Liver (tissue), 9 donors: ENCODE results near the gene CHD9NB. TPM values are rescaled to one million over a fixed set of nuclear protein-coding genes. Genes with fewer than 3 reads are reported as not detected.

Experiments
- DNase-seq: peaks from one replicate; pipeline ENCODE4 v3.0.0-alpha.2; 2017; ENCODE audit warnings: low spot score
- H3K27ac ChIP-seq, 2 donors: one replicate each; pipeline ENCODE4 v1.7.0; 2013; ENCODE audit warnings: inconsistent platforms in 2 of 2, low read length in 2 of 2, control low read depth in 1 of 2, low read depth in 1 of 2, mild to moderate bottlenecking in 1 of 2
- H3K27me3 ChIP-seq, 4 donors: one replicate each; pipeline versions ENCODE4 v1.6.1 to v1.7.0; 2013; ENCODE audit warnings: low read length in 3 of 4, inconsistent platforms in 1 of 4, mild to moderate bottlenecking in 1 of 4, moderate library complexity in 1 of 4; ENCODE audit not compliant: control insufficient read depth in 4 of 4, insufficient read depth in 4 of 4
- H3K36me3 ChIP-seq, 4 donors: one replicate each; pipeline versions ENCODE4 v1.6.1 to v1.7.0; 2013; ENCODE audit warnings: low read length in 3 of 4, mild to moderate bottlenecking in 3 of 4, low read depth in 1 of 4, moderate library complexity in 1 of 4; ENCODE audit not compliant: control insufficient read depth in 4 of 4, insufficient read depth in 3 of 4
- H3K4me1 ChIP-seq, 4 donors: one replicate each; pipeline versions ENCODE4 v1.6.1 to v1.7.0; 2013; ENCODE audit warnings: low read length in 3 of 4, mild to moderate bottlenecking in 3 of 4, moderate library complexity in 1 of 4; ENCODE audit not compliant: control insufficient read depth in 4 of 4, insufficient read depth in 4 of 4
- H3K4me3 ChIP-seq, 3 donors: one replicate each; pipeline versions ENCODE4 v1.6.1 to v1.7.0; 2013; ENCODE audit warnings: low read length in 3 of 3, control low read depth in 1 of 3, low read depth in 1 of 3, mild to moderate bottlenecking in 1 of 3
- H3K9ac ChIP-seq, 2 donors: one replicate each; pipeline ENCODE4 v1.7.0; 2013; ENCODE audit warnings: low read length in 2 of 2, mild to moderate bottlenecking in 2 of 2, moderate library complexity in 2 of 2, control low read depth in 1 of 2, low read depth in 1 of 2
- H3K9me3 ChIP-seq, 4 donors: one replicate each; pipeline versions ENCODE4 v1.6.1 to v1.7.0; 2013; ENCODE audit warnings: low read length in 3 of 4; ENCODE audit not compliant: control insufficient read depth in 4 of 4
- EGR1 ChIP-seq, 2 donors: IDR thresholded peaks; 2 replicates each; pipeline ENCODE4 v1.6.1; 2016 to 2018; ENCODE audit warnings: antibody characterized with exemption in 2 of 2, low read depth in 2 of 2
- FOXA2 ChIP-seq: IDR thresholded peaks from 2 replicates; pipeline ENCODE4 v1.6.1; 2016; ENCODE audit warnings: antibody characterized with exemption
- GABPA ChIP-seq, 2 donors: IDR thresholded peaks in 1 of 2; conservative IDR thresholded peaks in 1 of 2; 2 replicates each; pipeline ENCODE4 v1.6.1; 2016; ENCODE audit warnings: antibody characterized with exemption in 2 of 2, mild to moderate bottlenecking in 1 of 2, moderate library complexity in 1 of 2
- HNF4A ChIP-seq, 2 donors: conservative IDR thresholded peaks; 2 replicates each; pipeline ENCODE4 v1.6.1; 2016; ENCODE audit warnings: antibody characterized with exemption in 2 of 2, mild to moderate bottlenecking in 2 of 2
- HNF4G ChIP-seq: IDR thresholded peaks from 2 replicates; pipeline ENCODE4 v1.6.1; 2016; ENCODE audit warnings: antibody characterized with exemption
- JUND ChIP-seq, 2 donors: IDR thresholded peaks; 2 replicates each; pipeline ENCODE4 v1.6.1; 2016; ENCODE audit warnings: antibody characterized with exemption in 2 of 2
- RAD21 ChIP-seq, 2 donors: IDR thresholded peaks; 2 replicates each; pipeline ENCODE4 v1.6.1; 2016; ENCODE audit warnings: antibody characterized with exemption in 2 of 2, mild to moderate bottlenecking in 2 of 2
- RXRA ChIP-seq, 2 donors: IDR thresholded peaks; 2 replicates each; pipeline ENCODE4 v1.6.1; 2017 to 2018; ENCODE audit warnings: antibody characterized with exemption in 2 of 2, mild to moderate bottlenecking in 1 of 2
- TAF1 ChIP-seq: conservative IDR thresholded peaks from 2 replicates; pipeline ENCODE4 v1.6.1; 2016; ENCODE audit warnings: antibody characterized with exemption, mild to moderate bottlenecking
- WGBS: extraction: QIAGEN DNeasy Blood & Tissue Kit; methylation state at CpG from one replicate; pipeline ENCODE4 v1.1.7; 2013; 5-methylcytosine and 5-hydroxymethylcytosine counted together
- polyA plus RNA-seq, 2 donors: library from polyadenylated mRNA; stranded (reverse) in 1 of 2; unstranded in 1 of 2; fragments of 200-250 nt in 1 of 2; fragments of >200 nt in 1 of 2; fragmentation: Nextera tagmentation in 1 of 2; extraction: Ambion mirVana in 1 of 2; gene quantifications; one replicate each; pipeline versions ENCODE4 v1.2.1 to v1.2.3, GENCODE V29; 2013 to 2015
- total RNA-seq, 2 donors: library from RNA; depleted of rRNA; stranded (reverse); fragments of >200 nt; gene quantifications; one replicate each; pipeline ENCODE4 v1.2.3, GENCODE V29; 2014
- TF ChIP-seq, protein P1 (sequence below): IDR thresholded peaks from 2 replicates; pipeline ENCODE4 v1.6.1; 2016; ENCODE audit warnings: antibody characterized with exemption, mild to moderate bottlenecking
- TF ChIP-seq, protein P2 (sequence below): IDR thresholded peaks from 2 replicates; pipeline ENCODE4 v1.6.1; 2016; ENCODE audit warnings: antibody characterized with exemption
- donor health status: healthy.
- donor health status: healthy.
- donor health status: healthy.
- donor health status: healthy.
- donor health status: healthy.

Gene CHD9NB
- total and polyA plus RNA-seq, 4 donors, result 0.05 to 0.42 (median 0.18) TPM; not detected in 1

DNA sequence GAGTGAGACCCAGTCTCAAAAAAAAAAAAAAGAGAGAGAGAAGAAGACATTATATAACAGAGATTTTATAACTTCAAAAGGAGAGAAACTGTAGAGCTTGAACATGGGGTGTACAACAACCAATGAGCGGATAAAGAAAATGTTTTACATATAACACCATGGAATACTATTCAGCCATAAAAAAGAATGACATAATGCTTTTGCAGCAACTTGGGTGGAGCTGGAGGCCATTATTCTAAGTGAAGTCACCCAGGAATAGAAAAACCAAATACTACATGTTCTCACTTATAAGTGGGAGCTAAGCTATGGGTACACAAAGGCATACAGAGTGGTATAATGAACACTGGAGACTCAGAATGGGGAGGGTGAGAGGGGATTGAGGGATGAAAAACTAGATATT is 61.1 kb downstream of the CHD9NB start:
- Histone ChIP-seq H3K9ac (no peak overlapping the region), H3K27ac (no peak overlapping the region), H3K27me3 (no peaks in the 10 kb centered on the region), H3K36me3 (no peaks in the 10 kb centered on the region), H3K4me1 (no peaks in the 10 kb centered on the region), H3K9me3 (no peaks in the 10 kb centered on the region), H3K4me3 (no peak overlapping the region)
- no peak for TF ChIP-seq RXRA (IDR thresholded peaks at IDR 0.05)
- no peak for TF ChIP-seq HNF4G
- no peak for TF ChIP-seq RAD21 (IDR thresholded peaks at IDR 0.05)
- TF ChIP-seq, protein P1, sequence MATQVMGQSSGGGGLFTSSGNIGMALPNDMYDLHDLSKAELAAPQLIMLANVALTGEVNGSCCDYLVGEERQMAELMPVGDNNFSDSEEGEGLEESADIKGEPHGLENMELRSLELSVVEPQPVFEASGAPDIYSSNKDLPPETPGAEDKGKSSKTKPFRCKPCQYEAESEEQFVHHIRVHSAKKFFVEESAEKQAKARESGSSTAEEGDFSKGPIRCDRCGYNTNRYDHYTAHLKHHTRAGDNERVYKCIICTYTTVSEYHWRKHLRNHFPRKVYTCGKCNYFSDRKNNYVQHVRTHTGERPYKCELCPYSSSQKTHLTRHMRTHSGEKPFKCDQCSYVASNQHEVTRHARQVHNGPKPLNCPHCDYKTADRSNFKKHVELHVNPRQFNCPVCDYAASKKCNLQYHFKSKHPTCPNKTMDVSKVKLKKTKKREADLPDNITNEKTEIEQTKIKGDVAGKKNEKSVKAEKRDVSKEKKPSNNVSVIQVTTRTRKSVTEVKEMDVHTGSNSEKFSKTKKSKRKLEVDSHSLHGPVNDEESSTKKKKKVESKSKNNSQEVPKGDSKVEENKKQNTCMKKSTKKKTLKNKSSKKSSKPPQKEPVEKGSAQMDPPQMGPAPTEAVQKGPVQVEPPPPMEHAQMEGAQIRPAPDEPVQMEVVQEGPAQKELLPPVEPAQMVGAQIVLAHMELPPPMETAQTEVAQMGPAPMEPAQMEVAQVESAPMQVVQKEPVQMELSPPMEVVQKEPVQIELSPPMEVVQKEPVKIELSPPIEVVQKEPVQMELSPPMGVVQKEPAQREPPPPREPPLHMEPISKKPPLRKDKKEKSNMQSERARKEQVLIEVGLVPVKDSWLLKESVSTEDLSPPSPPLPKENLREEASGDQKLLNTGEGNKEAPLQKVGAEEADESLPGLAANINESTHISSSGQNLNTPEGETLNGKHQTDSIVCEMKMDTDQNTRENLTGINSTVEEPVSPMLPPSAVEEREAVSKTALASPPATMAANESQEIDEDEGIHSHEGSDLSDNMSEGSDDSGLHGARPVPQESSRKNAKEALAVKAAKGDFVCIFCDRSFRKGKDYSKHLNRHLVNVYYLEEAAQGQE, result no peak
- TF ChIP-seq TAF1, result no peak
- no peak for TF ChIP-seq GABPA (IDR thresholded peaks at IDR 0.05 in 1 of 2, conservative IDR thresholded peaks at IDR 0.05 in 1 of 2)
- TF ChIP-seq JUND (IDR thresholded peaks at IDR 0.05), result no peak
- TF ChIP-seq HNF4A (conservative IDR thresholded peaks at IDR 0.05), result no peak
- TF ChIP-seq, protein P2, sequence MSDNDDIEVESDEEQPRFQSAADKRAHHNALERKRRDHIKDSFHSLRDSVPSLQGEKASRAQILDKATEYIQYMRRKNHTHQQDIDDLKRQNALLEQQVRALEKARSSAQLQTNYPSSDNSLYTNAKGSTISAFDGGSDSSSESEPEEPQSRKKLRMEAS, result no peak
- no peak for TF ChIP-seq FOXA2
- TF ChIP-seq EGR1 (IDR thresholded peaks at IDR 0.05; ENCODE audit: low read depth in 2 of 2), result no peak
- WGBS, result 97% methylated on average over 1 of the region's 1 CpG
- no peak for DNase-seq

Other genes starting within 250 kb of the CHD9NB start
- 10 to 100 TPM; 31.6 to 46.6 TPM for gene CHD9, start 2.1 kb upstream of the CHD9NB start, total RNA-seq
- gene CHD9, start 2.1 kb upstream of the CHD9NB start, polyA plus RNA-seq, result 10 to 100 TPM in 1 of 2 donors, 1 to 10 TPM in 1; 6.2 to 33.4 TPM